ENCODE data around the gene FER. TPM values are rescaled to one million over a fixed set of nuclear protein-coding genes. Genes with fewer than 3 reads are reported as not detected.

The FER gene
- total RNA-seq, 2 experiments from 2014 or later, result 9.4 to 10.0 TPM

DNA sequence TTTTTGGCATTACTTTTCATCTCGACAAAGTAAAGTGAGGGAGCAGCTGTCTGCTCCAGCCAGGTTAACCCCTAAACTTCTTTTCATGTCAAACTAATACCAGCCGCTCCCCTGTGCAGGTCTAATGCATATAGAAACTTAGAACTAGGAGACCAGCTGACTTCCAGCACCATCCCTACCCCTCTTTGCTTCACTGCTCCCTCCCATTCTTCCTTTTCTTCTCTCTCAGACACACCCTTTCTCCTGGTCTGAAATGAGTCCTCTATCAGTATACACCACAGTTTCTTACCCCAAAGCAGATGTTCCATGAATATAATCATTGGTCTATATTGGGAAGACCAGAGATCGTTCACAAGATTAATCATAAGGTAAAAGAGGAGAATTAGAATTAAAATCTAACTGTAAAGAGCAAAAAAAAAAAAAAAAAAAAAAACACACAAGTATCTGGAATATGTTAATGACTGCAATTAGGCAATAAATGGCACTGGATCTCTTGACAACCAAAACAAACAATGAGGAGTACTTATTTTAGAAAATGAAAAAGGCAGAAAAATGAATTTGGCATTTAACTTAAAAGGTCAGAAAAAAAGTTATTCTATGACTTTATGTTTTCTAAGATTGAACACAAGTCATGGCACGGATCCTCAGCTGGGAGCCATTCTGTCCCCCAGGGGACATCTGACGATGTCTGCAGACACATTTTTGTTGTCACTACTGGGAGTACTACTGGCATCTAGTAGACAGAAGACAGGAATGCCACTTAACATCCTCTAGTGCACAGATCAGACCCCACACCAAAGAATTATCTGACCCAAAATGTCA, 452.3 kb downstream of the FER start:
- Histone ChIP-seq H3K9me2 (ENCODE audit: insufficient read depth, low read length) (no peaks in the 10 kb centered on the region), H3K4me3 (ENCODE audit: low read depth, low read length, poor library complexity, severe bottlenecking) (no peak overlapping the region), H2AFZ (ENCODE audit: low read length) (no peak overlapping the region), H3K4me1 (ENCODE audit: insufficient read depth, low read length, poor library complexity, severe bottlenecking) (no peaks in the 10 kb centered on the region), H3K27ac (ENCODE audit: low read depth, low read length, poor library complexity, severe bottlenecking) (no peak overlapping the region), H3K79me2 (ENCODE audit: insufficient read depth, low read depth, low read length) (no peaks in the 10 kb centered on the region), H3K36me3 (ENCODE audit: insufficient read depth, low read length) (no peaks in the 10 kb centered on the region), H3K9me3 (ENCODE audit: low read length) (no peaks in the 10 kb centered on the region), H4K20me1 (ENCODE audit: insufficient read depth, low read length) (no peaks in the 10 kb centered on the region), H3K4me2 (ENCODE audit: low read length) (no peak overlapping the region)
- TF ChIP-seq EZH2phosphoT487 (IDR thresholded peaks at IDR 0.05; ENCODE audit: borderline replicate concordance, low read depth, low read length), result no peak
- TF ChIP-seq, protein P1, sequence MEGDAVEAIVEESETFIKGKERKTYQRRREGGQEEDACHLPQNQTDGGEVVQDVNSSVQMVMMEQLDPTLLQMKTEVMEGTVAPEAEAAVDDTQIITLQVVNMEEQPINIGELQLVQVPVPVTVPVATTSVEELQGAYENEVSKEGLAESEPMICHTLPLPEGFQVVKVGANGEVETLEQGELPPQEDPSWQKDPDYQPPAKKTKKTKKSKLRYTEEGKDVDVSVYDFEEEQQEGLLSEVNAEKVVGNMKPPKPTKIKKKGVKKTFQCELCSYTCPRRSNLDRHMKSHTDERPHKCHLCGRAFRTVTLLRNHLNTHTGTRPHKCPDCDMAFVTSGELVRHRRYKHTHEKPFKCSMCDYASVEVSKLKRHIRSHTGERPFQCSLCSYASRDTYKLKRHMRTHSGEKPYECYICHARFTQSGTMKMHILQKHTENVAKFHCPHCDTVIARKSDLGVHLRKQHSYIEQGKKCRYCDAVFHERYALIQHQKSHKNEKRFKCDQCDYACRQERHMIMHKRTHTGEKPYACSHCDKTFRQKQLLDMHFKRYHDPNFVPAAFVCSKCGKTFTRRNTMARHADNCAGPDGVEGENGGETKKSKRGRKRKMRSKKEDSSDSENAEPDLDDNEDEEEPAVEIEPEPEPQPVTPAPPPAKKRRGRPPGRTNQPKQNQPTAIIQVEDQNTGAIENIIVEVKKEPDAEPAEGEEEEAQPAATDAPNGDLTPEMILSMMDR (conservative IDR thresholded peaks at IDR 0.05; ENCODE audit: low read length), result no peak
- DNase-seq (ENCODE audit: low spot score), result no peak
- ChIA-PET CTCF (ENCODE audit: unreplicated experiment) (no interaction called here), POLR2A (no interaction called here)
- intact Hi-C loops (cut with micrococcal nuclease; ENCODE audit: unreplicated experiment), result no loop called here
- BruUV-seq (replicated peaks), result no TSS peak

DNA sequence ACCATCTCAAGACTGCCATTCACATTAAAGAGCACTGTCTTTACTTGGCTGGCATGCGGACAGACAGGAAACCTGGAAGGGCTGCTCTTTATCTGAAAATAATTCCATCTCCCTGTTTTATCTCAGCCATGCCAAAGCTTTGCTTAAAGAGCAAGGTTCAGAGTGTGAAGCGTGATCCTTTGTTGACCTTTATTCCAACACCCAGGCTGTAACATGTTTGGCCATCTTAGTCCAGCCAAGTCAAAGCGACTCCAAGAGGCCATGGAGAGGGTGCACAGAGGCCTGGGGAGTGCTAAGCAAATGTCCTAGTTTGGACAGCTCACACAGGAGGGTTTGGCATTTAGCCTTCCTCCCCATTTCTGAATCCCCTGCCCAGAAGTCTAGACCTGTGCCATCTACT, 467.3 kb downstream of the FER start:
- intact Hi-C loops (cut with micrococcal nuclease; ENCODE audit: unreplicated experiment), result no loop called here
- Histone ChIP-seq H3K4me1 (ENCODE audit: insufficient read depth, low read length, poor library complexity, severe bottlenecking) (no peaks in the 10 kb centered on the region), H4K20me1 (ENCODE audit: insufficient read depth, low read length) (no peaks in the 10 kb centered on the region), H3K27ac (ENCODE audit: low read depth, low read length, poor library complexity, severe bottlenecking) (no peak overlapping the region), H3K4me3 (ENCODE audit: low read depth, low read length, poor library complexity, severe bottlenecking) (no peak overlapping the region), H3K4me2 (ENCODE audit: low read length) (no peak overlapping the region), H3K36me3 (ENCODE audit: insufficient read depth, low read length) (no peaks in the 10 kb centered on the region), H3K9me3 (ENCODE audit: low read length) (no peaks in the 10 kb centered on the region), H2AFZ (ENCODE audit: low read length) (no peak overlapping the region), H3K9me2 (ENCODE audit: insufficient read depth, low read length) (no peaks in the 10 kb centered on the region), H3K79me2 (ENCODE audit: insufficient read depth, low read depth, low read length) (no peaks in the 10 kb centered on the region)
- POLR2A ChIA-PET, result no interaction called here
- TF ChIP-seq, protein P1 (conservative IDR thresholded peaks at IDR 0.05; ENCODE audit: low read length), result no peak
- no peak for TF ChIP-seq EZH2phosphoT487 (IDR thresholded peaks at IDR 0.05; ENCODE audit: borderline replicate concordance, low read depth, low read length)
- CTCF ChIA-PET (ENCODE audit: unreplicated experiment), result no interaction called here
- BruUV-seq (replicated peaks), result no TSS peak
- no peak for DNase-seq (ENCODE audit: low spot score)

DNA sequence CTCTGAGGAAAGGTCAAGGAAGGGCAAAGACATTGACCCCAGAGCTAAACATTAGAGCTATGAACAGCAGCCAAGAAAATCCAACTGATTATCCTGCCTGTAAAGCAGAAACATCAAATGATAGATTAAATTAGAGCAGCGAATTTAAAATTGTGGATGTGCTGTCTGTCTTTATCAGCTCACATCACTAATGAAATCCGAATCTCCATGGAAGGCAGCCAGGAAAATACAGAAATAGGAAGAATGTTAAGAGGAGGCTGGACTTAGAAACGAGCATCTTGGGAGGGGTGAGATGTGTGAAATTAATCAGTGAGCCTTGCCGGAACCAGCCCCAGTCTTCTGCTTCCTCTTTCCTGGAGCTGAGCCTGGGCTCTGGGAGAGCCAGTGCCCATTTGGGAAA, 471.1 kb downstream of the FER start:
- Histone ChIP-seq H3K4me3 (ENCODE audit: low read depth, low read length, poor library complexity, severe bottlenecking) (no peak overlapping the region), H2AFZ (ENCODE audit: low read length) (no peak overlapping the region), H4K20me1 (ENCODE audit: insufficient read depth, low read length) (no peaks in the 10 kb centered on the region), H3K9me3 (ENCODE audit: low read length) (no peaks in the 10 kb centered on the region), H3K36me3 (ENCODE audit: insufficient read depth, low read length) (no peaks in the 10 kb centered on the region), H3K79me2 (ENCODE audit: insufficient read depth, low read depth, low read length) (no peaks in the 10 kb centered on the region), H3K27ac (ENCODE audit: low read depth, low read length, poor library complexity, severe bottlenecking) (no peak overlapping the region), H3K9me2 (ENCODE audit: insufficient read depth, low read length) (no peaks in the 10 kb centered on the region), H3K4me2 (ENCODE audit: low read length) (no peak overlapping the region), H3K4me1 (ENCODE audit: insufficient read depth, low read length, poor library complexity, severe bottlenecking) (no peaks in the 10 kb centered on the region)
- no peak for DNase-seq (ENCODE audit: low spot score)
- CTCF ChIA-PET (ENCODE audit: unreplicated experiment), result no interaction called here
- intact Hi-C loops (cut with micrococcal nuclease; ENCODE audit: unreplicated experiment), result no loop called here
- TF ChIP-seq, protein P1 (conservative IDR thresholded peaks at IDR 0.05; ENCODE audit: low read length), result no peak
- TF ChIP-seq EZH2phosphoT487 (IDR thresholded peaks at IDR 0.05; ENCODE audit: borderline replicate concordance, low read depth, low read length), result no peak
- BruUV-seq (replicated peaks), result no TSS peak
- POLR2A ChIA-PET, result no interaction called here

All from OCI-LY7 (cell line).